Measurements from ENCODE around the gene CASK. TPM values are rescaled to one million over a fixed set of nuclear protein-coding genes. Genes with fewer than 3 reads are reported as not detected.

Gene CASK
- total RNA-seq, 1 donor from 2014 or later: 13.4 TPM

GRCh38 chrX:41491267-41492004 is 431.9 kb downstream of the CASK start:
- Histone ChIP-seq H3K36me3 (no peaks in the 10 kb centered on the region), H3K4me3 (no peak overlapping the region), H3K9me3 (replicated peaks) (no peaks in the 10 kb centered on the region), H3K27me3 (ENCODE audit: low read depth) (no peaks in the 10 kb centered on the region), H3K4me1 (no peaks in the 10 kb centered on the region), H3K27ac (replicated peaks) (no peak overlapping the region)
- DNase-seq: no peak
- no peak for TF ChIP-seq CTCF (IDR thresholded peaks at IDR 0.05; ENCODE audit: borderline replicate concordance)
- intact Hi-C loops (cut with micrococcal nuclease): no loop called here

GRCh38 chrX:41490446-41490845 is 432.9 kb downstream of the CASK start:
- Histone ChIP-seq H3K36me3 (no peaks in the 10 kb centered on the region), H3K27ac (replicated peaks) (no peak overlapping the region), H3K4me1 (no peaks in the 10 kb centered on the region), H3K4me3 (no peak overlapping the region), H3K9me3 (replicated peaks) (no peaks in the 10 kb centered on the region), H3K27me3 (ENCODE audit: low read depth) (no peaks in the 10 kb centered on the region)
- TF ChIP-seq CTCF (IDR thresholded peaks at IDR 0.05; ENCODE audit: borderline replicate concordance): no peak
- intact Hi-C loops (cut with micrococcal nuclease): no loop called here
- DNase-seq: no peak

GRCh38 chrX:41482154-41482850 is 441.1 kb downstream of the CASK start:
- intact Hi-C loops (cut with micrococcal nuclease): no loop called here
- no peaks in the 10 kb centered on the region for H3K36me3 ChIP-seq
- TF ChIP-seq CTCF (IDR thresholded peaks at IDR 0.05; ENCODE audit: borderline replicate concordance): no peak
- no peak overlapping the region for H3K4me3 ChIP-seq
- no peak for DNase-seq
- H3K9me3 ChIP-seq (replicated peaks): no peaks in the 10 kb centered on the region
- H3K27me3 ChIP-seq (ENCODE audit: low read depth): no peaks in the 10 kb centered on the region
- H3K4me1 ChIP-seq: no peaks in the 10 kb centered on the region
- no peak overlapping the region for H3K27ac ChIP-seq (replicated peaks)

GRCh38 chrX:41481264-41482109 is 441.9 kb downstream of the CASK start:
- intact Hi-C loops (cut with micrococcal nuclease): no loop called here

More at GRCh38 chrX:41481264-41482109, 441.9 kb downstream of the CASK start:
- peak; percentile 43 for TF ChIP-seq CTCF (IDR thresholded peaks at IDR 0.05; ENCODE audit: borderline replicate concordance)
- Histone ChIP-seq H3K27me3 (ENCODE audit: low read depth) (no peaks in the 10 kb centered on the region), H3K4me1 (no peaks in the 10 kb centered on the region), H3K36me3 (no peaks in the 10 kb centered on the region), H3K9me3 (replicated peaks) (no peaks in the 10 kb centered on the region), H3K27ac (replicated peaks) (no peak overlapping the region), H3K4me3 (no peak overlapping the region)
- no peak for DNase-seq

All from left ventricle myocardium inferior (tissue), 1 donor.